ENCODE measurements around the gene MMS19.

MMS19 gene

DNA sequence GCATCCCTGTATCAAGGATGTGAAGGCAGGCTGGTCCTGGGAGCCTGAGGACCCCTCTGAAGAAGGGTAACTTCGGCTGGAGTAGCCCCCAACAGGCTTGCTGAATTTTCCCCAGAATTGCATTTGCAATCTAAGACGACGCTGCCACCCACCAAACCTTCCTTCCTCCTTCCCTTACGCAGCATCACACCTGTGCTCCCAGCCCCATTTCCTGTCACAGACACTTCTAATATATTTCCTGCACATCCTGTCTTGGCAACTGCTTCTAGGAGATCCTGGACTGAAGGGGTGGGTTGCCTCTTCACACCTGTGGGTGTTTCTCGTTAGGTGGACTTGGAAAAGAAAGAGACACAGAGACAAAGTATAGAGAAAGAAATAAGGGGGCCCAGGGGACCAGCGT, 81.7 kb downstream of the MMS19 start:
- no peak overlapping the region for H2AFZ ChIP-seq (ENCODE audit: low read depth, low read length)
- DNase-seq (peak; percentile 28), ATAC-seq (ENCODE audit: insufficient read depth, low read depth) (peak; percentile 55; the same call in 2 of the 3 replicates)
- H3K27me3 ChIP-seq (ENCODE audit: insufficient read depth, low read length, poor library complexity) = no peaks in the 10 kb centered on the region
- no peaks in the 10 kb centered on the region for H3K36me3 ChIP-seq (ENCODE audit: insufficient read depth, low read length)
- H3K4me2 ChIP-seq (ENCODE audit: insufficient read depth, low read length) = no peak overlapping the region
- H3K9ac ChIP-seq (ENCODE audit: low read depth, low read length) = no peak overlapping the region
- H3K4me3 ChIP-seq (ENCODE audit: low read depth in 1 of 2, low read length in 2 of 2) = no peak overlapping the region
- peaks cover 15% of the 10 kb centered on the region; the same call in 1 of the 2 replicates for H3K4me1 ChIP-seq (ENCODE audit: insufficient read depth, low read length)
- H3K9me3 ChIP-seq (ENCODE audit: insufficient read depth, low read length, severe bottlenecking) = no peaks in the 10 kb centered on the region
- no peaks in the 10 kb centered on the region for H4K20me1 ChIP-seq (ENCODE audit: insufficient read depth, low read length)
- no peak overlapping the region for H3K27ac ChIP-seq (ENCODE audit: low read length)
- no peak for TF ChIP-seq EZH2 (IDR thresholded peaks at IDR 0.05; ENCODE audit: borderline replicate concordance, low read depth, low read length, severe bottlenecking)
- TF ChIP-seq, protein P1, sequence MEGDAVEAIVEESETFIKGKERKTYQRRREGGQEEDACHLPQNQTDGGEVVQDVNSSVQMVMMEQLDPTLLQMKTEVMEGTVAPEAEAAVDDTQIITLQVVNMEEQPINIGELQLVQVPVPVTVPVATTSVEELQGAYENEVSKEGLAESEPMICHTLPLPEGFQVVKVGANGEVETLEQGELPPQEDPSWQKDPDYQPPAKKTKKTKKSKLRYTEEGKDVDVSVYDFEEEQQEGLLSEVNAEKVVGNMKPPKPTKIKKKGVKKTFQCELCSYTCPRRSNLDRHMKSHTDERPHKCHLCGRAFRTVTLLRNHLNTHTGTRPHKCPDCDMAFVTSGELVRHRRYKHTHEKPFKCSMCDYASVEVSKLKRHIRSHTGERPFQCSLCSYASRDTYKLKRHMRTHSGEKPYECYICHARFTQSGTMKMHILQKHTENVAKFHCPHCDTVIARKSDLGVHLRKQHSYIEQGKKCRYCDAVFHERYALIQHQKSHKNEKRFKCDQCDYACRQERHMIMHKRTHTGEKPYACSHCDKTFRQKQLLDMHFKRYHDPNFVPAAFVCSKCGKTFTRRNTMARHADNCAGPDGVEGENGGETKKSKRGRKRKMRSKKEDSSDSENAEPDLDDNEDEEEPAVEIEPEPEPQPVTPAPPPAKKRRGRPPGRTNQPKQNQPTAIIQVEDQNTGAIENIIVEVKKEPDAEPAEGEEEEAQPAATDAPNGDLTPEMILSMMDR (IDR thresholded peaks at IDR 0.05; ENCODE audit: borderline replicate concordance, extremely low read depth, low read length, poor library complexity, severe bottlenecking) = no peak
- H3K79me2 ChIP-seq (ENCODE audit: insufficient read depth, low read length) = no peaks in the 10 kb centered on the region

DNA sequence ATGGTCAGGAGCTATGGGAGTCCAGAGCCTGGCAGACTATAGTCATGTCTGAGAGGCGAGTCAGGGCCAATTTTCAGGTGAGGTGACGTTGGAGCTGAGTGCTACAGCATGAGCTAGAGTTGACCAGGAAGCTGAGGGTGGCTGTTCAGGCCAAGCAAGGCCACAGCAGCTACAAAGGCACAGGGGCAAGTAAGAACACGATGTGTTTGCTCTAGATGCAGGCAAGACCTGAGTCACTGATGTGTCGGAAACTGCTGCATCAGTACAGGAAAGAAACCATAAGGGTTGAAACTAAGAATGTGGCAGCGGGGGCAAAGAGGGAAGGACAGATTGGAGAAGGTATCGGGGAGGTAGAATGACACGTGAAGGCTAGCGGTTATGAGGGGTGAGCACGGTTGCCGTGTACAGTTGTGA, 85.3 kb downstream of the MMS19 start:
- no peak overlapping the region for H3K4me2 ChIP-seq (ENCODE audit: insufficient read depth, low read length)
- no peak for ATAC-seq (ENCODE audit: insufficient read depth, low read depth)
- H3K9ac ChIP-seq (ENCODE audit: low read depth, low read length) = no peak overlapping the region

DNA sequence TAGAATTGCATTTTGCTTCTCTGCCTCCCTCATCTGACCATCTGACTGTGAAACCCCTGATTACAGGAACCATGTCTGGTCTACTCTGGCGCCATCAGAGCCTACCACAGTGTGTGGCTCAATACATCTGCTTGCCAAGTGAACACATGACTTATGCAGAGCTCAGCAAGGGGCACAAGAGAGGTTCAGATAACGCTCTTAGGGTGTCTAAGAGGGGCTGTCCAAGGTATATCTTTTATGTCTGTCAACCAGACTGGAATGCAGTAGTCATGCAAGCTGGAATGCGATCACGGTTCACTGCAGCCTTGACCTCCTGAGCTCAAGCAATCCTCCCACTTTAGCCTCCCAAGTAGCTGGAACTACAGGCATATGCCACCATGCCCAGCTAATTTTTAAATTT, 86.8 kb downstream of the MMS19 start:
- DNase-seq = no peak
- peaks cover 15% of the 10 kb centered on the region; the same call in 1 of the 2 replicates for H3K4me1 ChIP-seq (ENCODE audit: insufficient read depth, low read length)

More for the DNA sequence above, 85.3 kb downstream of the MMS19 start:
- Histone ChIP-seq H3K79me2 (ENCODE audit: insufficient read depth, low read length) (no peaks in the 10 kb centered on the region), H3K4me3 (ENCODE audit: low read depth in 1 of 2, low read length in 2 of 2) (no peak overlapping the region), H3K36me3 (ENCODE audit: insufficient read depth, low read length) (no peaks in the 10 kb centered on the region), H2AFZ (ENCODE audit: low read depth, low read length) (no peak overlapping the region), H3K9me3 (ENCODE audit: insufficient read depth, low read length, severe bottlenecking) (no peaks in the 10 kb centered on the region), H3K27ac (ENCODE audit: low read length) (no peak overlapping the region), H3K4me1 (ENCODE audit: insufficient read depth, low read length) (peaks cover 15% of the 10 kb centered on the region; the same call in 1 of the 2 replicates), H3K27me3 (ENCODE audit: insufficient read depth, low read length, poor library complexity) (no peaks in the 10 kb centered on the region), H4K20me1 (ENCODE audit: insufficient read depth, low read length) (no peaks in the 10 kb centered on the region)
- no peak for DNase-seq
- no peak for TF ChIP-seq EZH2 (IDR thresholded peaks at IDR 0.05; ENCODE audit: borderline replicate concordance, low read depth, low read length, severe bottlenecking)
- TF ChIP-seq, protein P1 (IDR thresholded peaks at IDR 0.05; ENCODE audit: borderline replicate concordance, extremely low read depth, low read length, poor library complexity, severe bottlenecking) = no peak

More for the DNA sequence above, 86.8 kb downstream of the MMS19 start:
- H3K9me3 ChIP-seq (ENCODE audit: insufficient read depth, low read length, severe bottlenecking) = no peaks in the 10 kb centered on the region
- ATAC-seq (ENCODE audit: insufficient read depth, low read depth) = no peak
- no peak overlapping the region for H3K9ac ChIP-seq (ENCODE audit: low read depth, low read length)
- no peak overlapping the region for H2AFZ ChIP-seq (ENCODE audit: low read depth, low read length)
- no peaks in the 10 kb centered on the region for H3K27me3 ChIP-seq (ENCODE audit: insufficient read depth, low read length, poor library complexity)
- H3K36me3 ChIP-seq (ENCODE audit: insufficient read depth, low read length) = no peaks in the 10 kb centered on the region
- H4K20me1 ChIP-seq (ENCODE audit: insufficient read depth, low read length) = no peaks in the 10 kb centered on the region
- no peaks in the 10 kb centered on the region for H3K79me2 ChIP-seq (ENCODE audit: insufficient read depth, low read length)
- H3K4me3 ChIP-seq (ENCODE audit: low read depth in 1 of 2, low read length in 2 of 2) = no peak overlapping the region
- H3K4me2 ChIP-seq (ENCODE audit: insufficient read depth, low read length) = no peak overlapping the region
- no peak overlapping the region for H3K27ac ChIP-seq (ENCODE audit: low read length)
- TF ChIP-seq, protein P1 (IDR thresholded peaks at IDR 0.05; ENCODE audit: borderline replicate concordance, extremely low read depth, low read length, poor library complexity, severe bottlenecking) = no peak
- TF ChIP-seq EZH2 (IDR thresholded peaks at IDR 0.05; ENCODE audit: borderline replicate concordance, low read depth, low read length, severe bottlenecking) = no peak

All from DND-41 (cell line).